TTC549 (cell line): ENCODE measurements around the gene HEMGN.

Source experiments
- FAIRE-seq: peaks from 2 replicates; lab custom pipeline; 2012; peaks lifted over from hg19 to GRCh38; lab: Jason Lieb, UNC

The HEMGN gene

GRCh38 chr9:97928986-97929604 lies 8.9 kb downstream of the HEMGN start:
- no peak for FAIRE-seq

GRCh38 chr9:97925497-97926334 lies 12.3 kb downstream of the HEMGN start:
- no peak for FAIRE-seq

- no peak for FAIRE-seq
These were observed 13.6 kb downstream of the HEMGN start for GRCh38 chr9:97924386-97924785.

GRCh38 chr9:97923529-97924108 lies 14.4 kb downstream of the HEMGN start:
- peak; percentile 68 for FAIRE-seq

GRCh38 chr9:97921959-97922724 lies 15.8 kb downstream of the HEMGN start, which contains the start of gene TRMO:
TSS of gene TRMO (minus strand) at chr9:97922500. CDS start at chr9:97922493, 7 bp downstream.
- no peak for FAIRE-seq

GRCh38 chr9:97919217-97919813 lies 18.7 kb downstream of the HEMGN start:
- no peak for FAIRE-seq

- no peak for FAIRE-seq
These were observed 19.4 kb downstream of the HEMGN start for GRCh38 chr9:97918611-97919010.

- FAIRE-seq: no peak
These were observed 26.0 kb downstream of the HEMGN start for GRCh38 chr9:97911970-97912369.

- no peak for FAIRE-seq
These were observed 26.4 kb downstream of the HEMGN start for GRCh38 chr9:97911528-97911927.

GRCh38 chr9:97910357-97910756 lies 27.6 kb downstream of the HEMGN start:
- FAIRE-seq: no peak

GRCh38 chr9:97908705-97909104 lies 29.3 kb downstream of the HEMGN start:
- FAIRE-seq: no peak

GRCh38 chr9:97907632-97908031 lies 30.3 kb downstream of the HEMGN start:
- no peak for FAIRE-seq

- no peak for FAIRE-seq
These were observed 30.9 kb downstream of the HEMGN start for GRCh38 chr9:97907046-97907445.

- FAIRE-seq: no peak
These were observed 31.6 kb downstream of the HEMGN start for GRCh38 chr9:97906236-97906831.

- no peak for FAIRE-seq
These were observed 32.7 kb downstream of the HEMGN start for GRCh38 chr9:97905228-97905627.

- FAIRE-seq: no peak
These were observed 33.2 kb downstream of the HEMGN start for GRCh38 chr9:97904725-97905124.

GRCh38 chr9:97903177-97903576 lies 34.8 kb downstream of the HEMGN start:
- no peak for FAIRE-seq

GRCh38 chr9:97900738-97901565 lies 37.0 kb downstream of the HEMGN start:
- FAIRE-seq: no peak

- no peak for FAIRE-seq
These were observed 37.8 kb downstream of the HEMGN start for GRCh38 chr9:97900103-97900737.

GRCh38 chr9:97895695-97896332 lies 42.2 kb downstream of the HEMGN start:
- no peak for FAIRE-seq
